ENCODE measurements around the gene CLDN11. TPM values are rescaled to one million over a fixed set of nuclear protein-coding genes. Genes with fewer than 3 reads are reported as not detected.
A peak's percentile ranks its signal among the peaks of the same experiment; 100 is the strongest.

The CLDN11 gene
- total RNA-seq = 10 to 100 TPM; 15.3 to 26.1 TPM
- 14.0 TPM for polyA plus RNA-seq (2013, experiment 1 of 2)
- 14.3 TPM for polyA plus RNA-seq (2013, experiment 2 of 2)
- long read RNA-seq, experiment 1 = 0 reads
- long read RNA-seq, experiment 2 = 0 reads
- long read RNA-seq, experiment 3, partial matches to known transcripts = 0 of 7 reads
- long read RNA-seq, experiment 3, other reads (novel, unspliced or antisense) = 0 of 7 reads
- long read RNA-seq, experiment 4, partial matches to known transcripts = 0 of 1 reads
- long read RNA-seq, experiment 4, other reads (novel, unspliced or antisense) = 0 of 1 reads

DNA sequence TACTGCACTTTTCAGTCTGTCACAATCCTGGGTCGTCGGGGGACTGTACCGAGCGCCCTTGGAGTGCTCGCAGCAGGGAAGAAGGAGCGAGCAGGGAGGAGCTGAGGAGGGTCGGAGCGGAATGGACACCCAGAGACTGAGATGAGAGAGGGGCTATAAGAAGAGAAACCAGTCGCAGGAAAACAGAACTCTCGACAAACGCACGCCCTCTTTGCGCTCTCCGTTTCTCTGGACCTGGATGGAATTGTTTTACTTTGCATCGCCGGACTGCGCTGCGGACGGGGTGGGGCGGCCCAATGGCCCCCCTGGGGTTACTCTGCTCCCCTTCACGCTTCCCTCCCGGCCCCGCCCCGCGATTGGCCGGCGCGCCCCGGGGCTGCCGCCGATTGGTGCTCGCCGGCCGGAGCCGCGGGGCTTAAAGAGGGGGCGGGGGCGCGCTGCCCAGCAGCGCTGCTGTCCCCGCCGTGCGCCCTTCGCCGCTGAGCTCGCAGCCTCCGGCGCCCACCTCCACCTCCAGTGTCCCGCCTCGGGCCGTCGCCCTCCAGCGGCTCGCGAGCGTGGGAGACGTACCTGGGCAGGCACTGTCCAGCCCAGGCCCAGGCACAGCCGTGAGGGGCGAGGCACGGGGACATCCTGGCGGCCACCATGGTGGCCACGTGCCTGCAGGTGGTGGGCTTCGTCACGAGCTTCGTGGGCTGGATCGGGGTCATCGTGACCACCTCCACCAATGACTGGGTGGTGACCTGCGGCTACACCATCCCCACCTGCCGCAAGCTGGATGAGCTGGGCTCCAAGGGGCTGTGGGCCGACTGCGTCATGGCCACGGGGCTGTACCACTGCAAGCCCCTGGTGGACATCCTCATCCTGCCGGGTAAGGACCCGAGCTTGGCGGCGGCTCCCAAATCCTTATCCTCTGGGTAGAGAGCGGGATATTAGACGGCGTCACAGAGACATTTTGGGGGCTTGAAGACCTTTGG lies at the start of gene CLDN11:
TSS of gene CLDN11 (plus strand) at position 447 of the 977 bp plus-strand sequence. CDS start at position 646, 199 bp downstream.
- Histone ChIP-seq H3K27me3 (ENCODE audit: control insufficient read depth, insufficient read depth, low read length, poor library complexity, severe bottlenecking) (peaks cover 23% of the 10 kb centered on the region), H3K4me3 (ENCODE audit: low read length) (peak within 1 kb of the TSS; percentile 53), H3K36me3 (ENCODE audit: control insufficient read depth, insufficient read depth, low read length) (no peaks in the 10 kb centered on the region), H3K9ac (ENCODE audit: extremely low read depth, low read length, poor library complexity, severe bottlenecking) (no peak within 1 kb of the TSS), H3K9me3 (ENCODE audit: control insufficient read depth, low read length) (no peaks in the 10 kb centered on the region), H3K27ac (ENCODE audit: low read depth, low read length) (no peak within 1 kb of the TSS), H3K4me1 (ENCODE audit: control insufficient read depth, insufficient read depth, low read length) (peaks cover 3% of the 10 kb centered on the region)
- peaks cover 27% of the 10 kb centered on the region for H3K4me1 Mint-ChIP-seq
- H3K27ac Mint-ChIP-seq = no peak within 1 kb of the TSS
- H3K9me3 Mint-ChIP-seq = no peaks in the 10 kb centered on the region
- H3K27me3 Mint-ChIP-seq (ENCODE audit: insufficient read depth) = peaks cover 40% of the 10 kb centered on the region
- H3K4me3 Mint-ChIP-seq = peak within 1 kb of the TSS; percentile 48
- WGBS, 2 experiments (ENCODE audit: insufficient coverage in 1 of 2, insufficient read length in 1 of 2) = 29 to 52% methylated on average over 30 to 79 of the region's 79 CpGs
- peaks cover 4% of the 10 kb centered on the region for H3K36me3 Mint-ChIP-seq (ENCODE audit: low read depth)
- peak; percentile 86 for DNase-seq
- TF ChIP-seq, protein P1, sequence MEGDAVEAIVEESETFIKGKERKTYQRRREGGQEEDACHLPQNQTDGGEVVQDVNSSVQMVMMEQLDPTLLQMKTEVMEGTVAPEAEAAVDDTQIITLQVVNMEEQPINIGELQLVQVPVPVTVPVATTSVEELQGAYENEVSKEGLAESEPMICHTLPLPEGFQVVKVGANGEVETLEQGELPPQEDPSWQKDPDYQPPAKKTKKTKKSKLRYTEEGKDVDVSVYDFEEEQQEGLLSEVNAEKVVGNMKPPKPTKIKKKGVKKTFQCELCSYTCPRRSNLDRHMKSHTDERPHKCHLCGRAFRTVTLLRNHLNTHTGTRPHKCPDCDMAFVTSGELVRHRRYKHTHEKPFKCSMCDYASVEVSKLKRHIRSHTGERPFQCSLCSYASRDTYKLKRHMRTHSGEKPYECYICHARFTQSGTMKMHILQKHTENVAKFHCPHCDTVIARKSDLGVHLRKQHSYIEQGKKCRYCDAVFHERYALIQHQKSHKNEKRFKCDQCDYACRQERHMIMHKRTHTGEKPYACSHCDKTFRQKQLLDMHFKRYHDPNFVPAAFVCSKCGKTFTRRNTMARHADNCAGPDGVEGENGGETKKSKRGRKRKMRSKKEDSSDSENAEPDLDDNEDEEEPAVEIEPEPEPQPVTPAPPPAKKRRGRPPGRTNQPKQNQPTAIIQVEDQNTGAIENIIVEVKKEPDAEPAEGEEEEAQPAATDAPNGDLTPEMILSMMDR (conservative IDR thresholded peaks at IDR 0.05) = peak; percentile 59

DNA sequence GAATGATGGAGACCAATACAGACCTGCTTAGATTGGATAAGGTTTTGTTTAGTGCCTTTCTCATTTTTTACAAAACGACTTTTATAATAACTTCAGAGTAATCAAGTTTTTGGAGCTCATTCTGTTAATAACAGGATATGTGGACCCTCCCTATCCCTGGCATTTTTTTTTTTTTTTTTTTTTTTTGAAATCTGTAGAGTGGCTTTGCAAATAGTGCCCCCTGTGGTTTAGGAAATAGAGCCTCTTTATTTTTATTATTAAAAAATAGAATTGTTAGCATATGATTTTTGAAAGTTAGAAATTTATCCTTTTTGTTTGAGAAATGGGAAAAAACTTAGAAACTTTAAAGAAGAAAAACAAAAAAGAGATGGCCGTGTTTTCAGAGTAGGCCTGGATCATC lies 49.7 kb upstream of the CLDN11 start:
- no peaks in the 10 kb centered on the region for H3K27me3 ChIP-seq (ENCODE audit: control insufficient read depth, insufficient read depth, low read length, poor library complexity, severe bottlenecking)
- peaks cover 93% of the 10 kb centered on the region for H3K36me3 ChIP-seq (ENCODE audit: control insufficient read depth, insufficient read depth, low read length)
- peaks cover 75% of the 10 kb centered on the region for H3K36me3 Mint-ChIP-seq (ENCODE audit: low read depth)
- no peak overlapping the region for H3K27ac ChIP-seq (ENCODE audit: low read depth, low read length)
- no peaks in the 10 kb centered on the region for H3K4me1 ChIP-seq (ENCODE audit: control insufficient read depth, insufficient read depth, low read length)
- H3K27me3 Mint-ChIP-seq (ENCODE audit: insufficient read depth) = no peaks in the 10 kb centered on the region
- DNase-seq = no peak
- TF ChIP-seq, protein P1 (conservative IDR thresholded peaks at IDR 0.05) = peak; percentile 36
- peaks cover 2% of the 10 kb centered on the region for H3K4me1 Mint-ChIP-seq
- H3K4me3 Mint-ChIP-seq = no peak overlapping the region
- H3K9me3 Mint-ChIP-seq = no peaks in the 10 kb centered on the region
- peaks cover 19% of the 10 kb centered on the region for H3K9me3 ChIP-seq (ENCODE audit: control insufficient read depth, low read length)
- H3K9ac ChIP-seq (ENCODE audit: extremely low read depth, low read length, poor library complexity, severe bottlenecking) = no peak overlapping the region
- no peak overlapping the region for H3K27ac Mint-ChIP-seq
- H3K4me3 ChIP-seq (ENCODE audit: low read length) = peak overlapping the region; percentile 65
- 90 to 95% methylated on average over 1 to 2 of the region's 2 CpGs for WGBS, 2 experiments (ENCODE audit: insufficient coverage in 1 of 2, insufficient read length in 1 of 2)

DNA sequence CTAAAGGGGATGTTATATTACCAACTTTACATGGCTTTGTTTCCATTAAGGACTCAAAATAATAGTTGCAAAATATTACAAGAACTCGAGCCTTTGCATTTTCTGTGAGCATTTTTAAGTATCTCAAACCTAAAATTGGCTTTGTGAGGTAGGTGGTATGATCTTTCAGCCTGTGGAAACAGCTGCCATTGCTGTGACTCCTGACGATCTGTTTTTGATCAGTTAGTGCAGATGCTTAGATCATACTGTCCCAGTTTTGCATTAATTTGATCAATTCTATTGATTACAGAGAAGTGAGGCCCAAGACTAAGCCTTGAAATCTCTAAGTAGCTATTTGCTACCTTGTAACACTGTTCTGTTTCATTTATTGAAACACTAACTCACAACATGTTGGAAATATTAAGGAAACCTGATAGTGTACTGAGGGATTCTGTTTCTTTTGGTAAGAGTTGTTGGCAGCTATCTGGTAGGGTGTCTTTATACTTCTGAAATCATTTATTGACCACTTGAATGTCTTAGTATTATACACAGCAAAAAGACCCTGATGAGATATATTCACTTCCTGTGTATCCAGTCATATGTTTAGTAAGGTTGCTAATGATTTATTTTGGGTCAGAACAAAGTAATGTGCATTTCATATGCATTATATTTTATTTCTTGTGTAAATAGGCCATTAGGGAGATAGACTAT lies 46.3 kb upstream of the CLDN11 start:
- H3K27ac Mint-ChIP-seq = no peak overlapping the region

More for the DNA sequence above, 46.3 kb upstream of the CLDN11 start:
- H3K4me3 Mint-ChIP-seq = no peak overlapping the region
- H3K36me3 ChIP-seq (ENCODE audit: control insufficient read depth, insufficient read depth, low read length) = peaks cover 80% of the 10 kb centered on the region
- no peak for DNase-seq
- no peaks in the 10 kb centered on the region for H3K27me3 Mint-ChIP-seq (ENCODE audit: insufficient read depth)
- no peaks in the 10 kb centered on the region for H3K27me3 ChIP-seq (ENCODE audit: control insufficient read depth, insufficient read depth, low read length, poor library complexity, severe bottlenecking)
- H3K9me3 ChIP-seq (ENCODE audit: control insufficient read depth, low read length) = peaks cover 19% of the 10 kb centered on the region
- H3K4me3 ChIP-seq (ENCODE audit: low read length) = no peak overlapping the region
- WGBS, 2 experiments (ENCODE audit: insufficient coverage in 1 of 2, insufficient read length in 1 of 2) = 93 to 96% methylated on average over 2 of the region's 2 CpGs
- H3K27ac ChIP-seq (ENCODE audit: low read depth, low read length) = no peak overlapping the region
- TF ChIP-seq, protein P1 (conservative IDR thresholded peaks at IDR 0.05) = no peak
- H3K4me1 ChIP-seq (ENCODE audit: control insufficient read depth, insufficient read depth, low read length) = no peaks in the 10 kb centered on the region
- peaks cover 2% of the 10 kb centered on the region for H3K4me1 Mint-ChIP-seq
- no peaks in the 10 kb centered on the region for H3K9me3 Mint-ChIP-seq
- peaks cover 69% of the 10 kb centered on the region for H3K36me3 Mint-ChIP-seq (ENCODE audit: low read depth)
- H3K9ac ChIP-seq (ENCODE audit: extremely low read depth, low read length, poor library complexity, severe bottlenecking) = no peak overlapping the region

Data from endodermal cell (in vitro differentiated cells).